Measurements from ENCODE around the gene ADGRL3.

ADGRL3 gene

DNA sequence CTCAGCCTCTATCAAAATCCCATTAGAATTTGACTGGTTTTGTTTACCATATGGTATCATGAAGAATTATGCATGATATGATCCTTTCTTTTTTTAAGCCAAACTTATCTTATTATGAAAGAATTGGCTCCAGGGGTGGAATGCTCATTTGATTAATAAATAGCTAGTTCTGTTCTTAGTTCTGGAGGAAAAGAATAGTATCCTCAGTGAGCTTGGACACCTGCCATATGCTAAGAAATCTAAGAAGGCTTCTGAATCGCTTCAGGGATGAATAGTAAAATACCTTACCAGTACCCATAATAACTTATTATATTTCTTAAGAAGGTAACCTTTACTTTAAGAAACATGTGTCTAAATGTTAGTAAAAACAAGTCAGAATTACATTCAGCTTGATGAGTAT, 803.6 kb downstream of the ADGRL3 start:
- Histone ChIP-seq H3K79me2 (ENCODE audit: insufficient read depth, low read length) (no peaks in the 10 kb centered on the region), H3K9me2 (ENCODE audit: low read depth, low read length) (no peaks in the 10 kb centered on the region; the same call in 1 of the 2 replicates), H3K9me3 (ENCODE audit: low read length) (no peaks in the 10 kb centered on the region), H3K27ac (ENCODE audit: low read depth, low read length, poor library complexity, severe bottlenecking) (no peak overlapping the region), H3K4me2 (ENCODE audit: low read length) (no peak overlapping the region), H3K4me1 (ENCODE audit: insufficient read depth, low read length, severe bottlenecking) (no peaks in the 10 kb centered on the region), H3K36me3 (ENCODE audit: insufficient read depth, low read length) (no peaks in the 10 kb centered on the region), H3F3A (ENCODE audit: insufficient read depth, low read length) (no peaks in the 10 kb centered on the region), H3K4me3 (ENCODE audit: low read depth, low read length, poor library complexity, severe bottlenecking) (no peak overlapping the region), H3K9ac (ENCODE audit: low read length) (no peak overlapping the region), H4K20me1 (ENCODE audit: insufficient read depth, low read length) (no peaks in the 10 kb centered on the region), H3K27me3 (ENCODE audit: insufficient read depth, low read length) (no peaks in the 10 kb centered on the region), H2AFZ (ENCODE audit: low read length) (no peak overlapping the region)
- TF ChIP-seq, protein P1, sequence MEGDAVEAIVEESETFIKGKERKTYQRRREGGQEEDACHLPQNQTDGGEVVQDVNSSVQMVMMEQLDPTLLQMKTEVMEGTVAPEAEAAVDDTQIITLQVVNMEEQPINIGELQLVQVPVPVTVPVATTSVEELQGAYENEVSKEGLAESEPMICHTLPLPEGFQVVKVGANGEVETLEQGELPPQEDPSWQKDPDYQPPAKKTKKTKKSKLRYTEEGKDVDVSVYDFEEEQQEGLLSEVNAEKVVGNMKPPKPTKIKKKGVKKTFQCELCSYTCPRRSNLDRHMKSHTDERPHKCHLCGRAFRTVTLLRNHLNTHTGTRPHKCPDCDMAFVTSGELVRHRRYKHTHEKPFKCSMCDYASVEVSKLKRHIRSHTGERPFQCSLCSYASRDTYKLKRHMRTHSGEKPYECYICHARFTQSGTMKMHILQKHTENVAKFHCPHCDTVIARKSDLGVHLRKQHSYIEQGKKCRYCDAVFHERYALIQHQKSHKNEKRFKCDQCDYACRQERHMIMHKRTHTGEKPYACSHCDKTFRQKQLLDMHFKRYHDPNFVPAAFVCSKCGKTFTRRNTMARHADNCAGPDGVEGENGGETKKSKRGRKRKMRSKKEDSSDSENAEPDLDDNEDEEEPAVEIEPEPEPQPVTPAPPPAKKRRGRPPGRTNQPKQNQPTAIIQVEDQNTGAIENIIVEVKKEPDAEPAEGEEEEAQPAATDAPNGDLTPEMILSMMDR (IDR thresholded peaks at IDR 0.05; ENCODE audit: low read length) = no peak
- TF ChIP-seq EZH2 (IDR thresholded peaks at IDR 0.05; ENCODE audit: borderline replicate concordance, low read length) = no peak

DNA sequence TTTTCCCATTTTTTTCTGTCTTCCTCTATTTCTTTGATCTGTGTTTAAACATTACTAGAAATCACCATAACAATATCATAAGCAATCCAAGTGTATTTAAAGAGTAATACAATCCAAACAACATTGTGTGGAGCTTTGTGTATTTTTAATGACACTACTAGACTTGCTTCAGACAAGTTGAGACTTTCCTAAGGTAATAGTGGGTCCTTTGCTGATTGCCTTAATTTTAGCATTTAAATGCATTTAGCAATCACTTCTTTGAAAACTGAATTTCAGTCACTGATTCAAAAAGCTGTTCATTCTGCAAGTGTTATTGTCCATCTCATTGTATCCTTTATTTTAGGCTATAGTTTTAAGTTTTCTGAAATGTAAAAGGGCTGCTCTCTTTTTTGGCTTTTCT, 804.8 kb downstream of the ADGRL3 start:
- H2AFZ ChIP-seq (ENCODE audit: low read length) = no peak overlapping the region
- H3K9me3 ChIP-seq (ENCODE audit: low read length) = no peaks in the 10 kb centered on the region
- no peak overlapping the region for H3K9ac ChIP-seq (ENCODE audit: low read length)
- H3K4me2 ChIP-seq (ENCODE audit: low read length) = no peak overlapping the region
- no peaks in the 10 kb centered on the region for H4K20me1 ChIP-seq (ENCODE audit: insufficient read depth, low read length)
- no peak overlapping the region for H3K4me3 ChIP-seq (ENCODE audit: low read depth, low read length, poor library complexity, severe bottlenecking)
- no peaks in the 10 kb centered on the region for H3K4me1 ChIP-seq (ENCODE audit: insufficient read depth, low read length, severe bottlenecking)
- no peaks in the 10 kb centered on the region for H3K27me3 ChIP-seq (ENCODE audit: insufficient read depth, low read length)
- no peaks in the 10 kb centered on the region; the same call in 1 of the 2 replicates for H3K9me2 ChIP-seq (ENCODE audit: low read depth, low read length)
- H3K36me3 ChIP-seq (ENCODE audit: insufficient read depth, low read length) = no peaks in the 10 kb centered on the region
- H3K79me2 ChIP-seq (ENCODE audit: insufficient read depth, low read length) = no peaks in the 10 kb centered on the region
- H3F3A ChIP-seq (ENCODE audit: insufficient read depth, low read length) = no peaks in the 10 kb centered on the region
- no peak for TF ChIP-seq EZH2 (IDR thresholded peaks at IDR 0.05; ENCODE audit: borderline replicate concordance, low read length)
- TF ChIP-seq, protein P1 (IDR thresholded peaks at IDR 0.05; ENCODE audit: low read length) = no peak
- no peak overlapping the region for H3K27ac ChIP-seq (ENCODE audit: low read depth, low read length, poor library complexity, severe bottlenecking)

DNA sequence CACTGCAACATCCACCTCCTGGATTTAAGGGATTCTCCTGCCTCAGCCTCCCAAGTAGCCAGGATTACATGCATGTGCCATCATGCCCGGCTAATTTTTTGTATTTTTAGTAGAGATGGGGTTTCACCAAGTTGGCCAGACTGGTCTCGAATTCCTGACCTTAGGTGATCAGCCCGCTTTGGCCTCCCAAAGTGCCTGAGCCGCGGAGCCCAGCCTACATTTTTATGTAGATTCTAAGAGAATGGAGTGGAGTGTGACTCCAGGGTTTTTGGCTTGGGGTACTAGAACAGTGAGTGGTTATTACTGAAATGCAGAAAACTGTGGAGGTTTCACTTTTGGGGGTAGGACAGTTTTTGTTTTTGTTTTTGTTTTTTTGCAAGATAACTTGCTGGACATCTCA, 806.0 kb downstream of the ADGRL3 start:
- Histone ChIP-seq H3K4me3 (ENCODE audit: low read depth, low read length, poor library complexity, severe bottlenecking) (no peak overlapping the region), H3K9me2 (ENCODE audit: low read depth, low read length) (no peaks in the 10 kb centered on the region), H3K27ac (ENCODE audit: low read depth, low read length, poor library complexity, severe bottlenecking) (no peak overlapping the region), H4K20me1 (ENCODE audit: insufficient read depth, low read length) (no peaks in the 10 kb centered on the region), H3K9ac (ENCODE audit: low read length) (no peak overlapping the region), H3K79me2 (ENCODE audit: insufficient read depth, low read length) (no peaks in the 10 kb centered on the region), H3K27me3 (ENCODE audit: insufficient read depth, low read length) (no peaks in the 10 kb centered on the region), H3F3A (ENCODE audit: insufficient read depth, low read length) (no peaks in the 10 kb centered on the region), H2AFZ (ENCODE audit: low read length) (no peak overlapping the region), H3K4me2 (ENCODE audit: low read length) (no peak overlapping the region), H3K4me1 (ENCODE audit: insufficient read depth, low read length, severe bottlenecking) (no peaks in the 10 kb centered on the region), H3K9me3 (ENCODE audit: low read length) (no peaks in the 10 kb centered on the region), H3K36me3 (ENCODE audit: insufficient read depth, low read length) (no peaks in the 10 kb centered on the region)
- TF ChIP-seq EZH2 (IDR thresholded peaks at IDR 0.05; ENCODE audit: borderline replicate concordance, low read length) = no peak
- TF ChIP-seq, protein P1 (IDR thresholded peaks at IDR 0.05; ENCODE audit: low read length) = no peak

Data from OCI-LY1 (cell line).